ENCODE results near the gene GMNN. TPM values are rescaled to one million over a fixed set of nuclear protein-coding genes. Genes with fewer than 3 reads are reported as not detected.

The GMNN gene
- total RNA-seq, 4 donors from 2014 or later: 4.5 to 12.8 (median 7.4) TPM

DNA sequence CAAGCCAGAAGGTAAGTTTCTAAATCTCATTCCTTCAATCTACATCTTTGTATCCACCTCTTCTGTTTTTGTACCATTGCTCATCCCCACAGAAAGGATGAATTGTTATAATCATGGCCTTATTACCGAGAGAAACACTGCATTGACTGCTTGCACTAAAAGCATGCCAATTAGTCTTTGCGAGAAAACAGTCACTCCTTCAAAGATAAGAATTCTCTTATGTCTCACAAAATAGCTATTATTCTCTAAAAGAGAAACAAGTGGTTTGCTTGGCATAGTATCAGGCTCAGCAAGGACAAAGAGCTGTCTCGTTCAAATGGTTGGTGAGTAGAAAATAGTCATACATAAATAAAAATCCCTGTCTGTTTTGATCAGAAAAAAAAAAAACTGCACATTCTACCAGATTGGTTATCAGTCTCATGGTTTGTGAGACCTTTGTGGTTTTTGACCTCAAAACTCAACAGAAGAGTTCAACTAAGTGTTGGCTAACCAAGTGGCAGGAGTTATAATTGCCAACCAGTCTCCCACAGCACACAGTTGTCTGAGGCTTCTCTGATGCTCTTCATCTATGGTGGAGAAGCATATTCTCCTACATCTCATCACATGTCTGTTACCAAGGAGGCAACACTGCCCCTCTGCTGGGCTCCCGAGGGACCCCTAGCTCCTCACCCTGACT is 59.1 kb downstream of the GMNN start:
- TF ChIP-seq, protein P1, sequence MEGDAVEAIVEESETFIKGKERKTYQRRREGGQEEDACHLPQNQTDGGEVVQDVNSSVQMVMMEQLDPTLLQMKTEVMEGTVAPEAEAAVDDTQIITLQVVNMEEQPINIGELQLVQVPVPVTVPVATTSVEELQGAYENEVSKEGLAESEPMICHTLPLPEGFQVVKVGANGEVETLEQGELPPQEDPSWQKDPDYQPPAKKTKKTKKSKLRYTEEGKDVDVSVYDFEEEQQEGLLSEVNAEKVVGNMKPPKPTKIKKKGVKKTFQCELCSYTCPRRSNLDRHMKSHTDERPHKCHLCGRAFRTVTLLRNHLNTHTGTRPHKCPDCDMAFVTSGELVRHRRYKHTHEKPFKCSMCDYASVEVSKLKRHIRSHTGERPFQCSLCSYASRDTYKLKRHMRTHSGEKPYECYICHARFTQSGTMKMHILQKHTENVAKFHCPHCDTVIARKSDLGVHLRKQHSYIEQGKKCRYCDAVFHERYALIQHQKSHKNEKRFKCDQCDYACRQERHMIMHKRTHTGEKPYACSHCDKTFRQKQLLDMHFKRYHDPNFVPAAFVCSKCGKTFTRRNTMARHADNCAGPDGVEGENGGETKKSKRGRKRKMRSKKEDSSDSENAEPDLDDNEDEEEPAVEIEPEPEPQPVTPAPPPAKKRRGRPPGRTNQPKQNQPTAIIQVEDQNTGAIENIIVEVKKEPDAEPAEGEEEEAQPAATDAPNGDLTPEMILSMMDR (IDR thresholded peaks at IDR 0.05): no peak
- ATAC-seq (ENCODE audit: low FRiP score): no peak
- DNase-seq (ENCODE audit: low spot score): no peak

Other genes with a start within 250 kb of the GMNN start
- gene KIAA0319, start 128.7 kb upstream of the GMNN start, total RNA-seq: under 1 TPM; 0.09 to 0.16 (median 0.12) TPM
- gene TDP2, start 108.0 kb upstream of the GMNN start, total RNA-seq: 10 to 100 TPM; 24.0 to 40.2 (median 33.1) TPM
- gene ACOT13, start 107.9 kb upstream of the GMNN start, total RNA-seq: 10 to 100 TPM in 1 of 4 donors, 1 to 10 TPM in 3; 5.8 to 10.4 (median 7.7) TPM
- gene C6orf62, start 55.8 kb upstream of the GMNN start, total RNA-seq: 10 to 100 TPM; 54.4 to 81.3 (median 78.4) TPM
- gene ARMH2, start 24.0 kb downstream of the GMNN start, total RNA-seq: under 1 TPM in 1 of 4 donors, not detected in 3; 0.84 TPM
- 10 to 100 TPM; 13.9 to 75.0 (median 15.0) TPM for gene RIPOR2, start 161.0 kb downstream of the GMNN start, total RNA-seq